NCI-H1436 (cell line): Measurements from ENCODE around the gene VBP1.
"Not testable (repeated sequence)": the region's sequence is repeated elsewhere in the genome, so short reads cannot be mapped to it uniquely, and the experiment has no call there.

Experiments
- DNase-seq: peaks from one replicate; lab custom pipeline; 2025; lab: John Stamatoyannopoulos, UW

Gene VBP1

DNA sequence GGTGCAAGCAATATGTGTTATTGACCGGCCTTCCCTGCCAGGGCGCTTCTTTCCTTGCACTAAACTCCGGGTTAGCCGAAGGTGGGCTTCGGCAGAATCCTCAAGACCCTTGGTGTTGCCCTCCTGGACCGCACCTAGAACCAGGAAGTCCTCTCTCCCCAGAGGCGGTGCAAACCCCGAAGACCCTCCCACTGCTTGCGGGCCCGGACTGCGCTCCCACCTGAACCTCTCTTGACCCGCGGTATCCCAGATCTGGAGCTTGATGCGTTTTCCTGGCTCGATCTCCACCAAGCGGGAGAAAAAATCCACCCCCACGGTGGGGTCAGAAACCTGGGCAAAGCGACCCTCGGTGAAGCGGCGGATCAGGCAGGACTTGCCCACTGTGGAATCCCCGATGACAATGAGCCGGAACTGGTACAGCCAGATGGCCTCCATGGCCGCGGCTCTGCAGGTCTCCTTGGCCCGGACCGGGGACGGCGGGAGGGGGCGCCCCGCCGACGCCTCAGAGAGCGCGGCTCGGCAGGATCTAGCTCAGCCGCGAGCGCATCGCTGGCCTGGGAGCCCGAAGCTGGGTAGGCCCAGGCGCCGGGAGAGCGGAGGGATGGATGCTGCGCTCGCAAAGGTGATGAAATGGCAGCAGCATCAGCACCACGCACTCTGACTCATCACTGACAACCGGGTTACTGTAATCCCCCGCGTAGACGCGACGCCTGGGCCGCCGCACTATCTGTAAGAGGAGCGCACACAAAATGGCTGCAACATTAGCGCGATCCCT is 47.8 kb downstream of the VBP1 start, which contains the start of gene RAB39B:
TSS of gene RAB39B (minus strand) at position 638 of the 775 bp plus-strand sequence. CDS start at position 435, 203 bp downstream.
- peak; percentile 76 for DNase-seq

DNA sequence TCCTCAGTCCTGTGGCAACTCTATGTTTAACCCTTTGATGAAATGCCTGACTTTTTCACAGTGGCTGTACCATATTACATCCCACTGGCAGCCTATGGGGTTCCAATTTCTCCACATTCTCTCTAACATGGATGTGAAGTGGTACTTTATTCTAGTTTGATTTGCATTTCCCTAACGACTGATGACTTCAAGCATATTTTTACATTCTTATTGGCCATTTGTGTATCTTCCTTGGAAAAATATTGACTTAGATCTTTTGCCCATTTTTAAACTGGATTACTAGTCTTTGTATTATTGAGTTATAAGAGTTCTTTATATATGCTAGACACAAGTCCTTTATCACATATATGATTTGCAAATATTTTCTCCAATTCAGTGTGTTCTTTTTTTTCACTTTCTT is 50.2 kb downstream of the VBP1 start:
- no peak for DNase-seq

DNA sequence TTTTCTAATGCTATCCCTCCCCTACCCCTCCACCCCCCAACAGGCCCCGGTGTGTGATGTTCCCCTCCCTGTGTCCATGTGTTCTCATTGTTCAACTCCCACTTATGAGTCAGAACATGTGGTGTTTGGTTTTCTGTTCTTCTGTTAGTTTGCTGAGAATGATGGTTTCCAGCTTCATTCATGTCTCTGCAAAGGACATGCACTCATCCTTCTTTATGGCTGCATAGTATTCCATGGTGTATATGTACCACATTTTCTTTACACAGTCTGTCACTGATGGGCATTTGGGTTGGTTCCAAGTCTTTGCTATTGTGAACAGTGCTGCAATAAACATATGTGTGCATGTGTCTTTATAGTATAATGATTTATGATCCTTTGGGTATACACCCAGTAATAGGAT is 51.7 kb downstream of the VBP1 start:
- not testable (repeated sequence) for DNase-seq

DNA sequence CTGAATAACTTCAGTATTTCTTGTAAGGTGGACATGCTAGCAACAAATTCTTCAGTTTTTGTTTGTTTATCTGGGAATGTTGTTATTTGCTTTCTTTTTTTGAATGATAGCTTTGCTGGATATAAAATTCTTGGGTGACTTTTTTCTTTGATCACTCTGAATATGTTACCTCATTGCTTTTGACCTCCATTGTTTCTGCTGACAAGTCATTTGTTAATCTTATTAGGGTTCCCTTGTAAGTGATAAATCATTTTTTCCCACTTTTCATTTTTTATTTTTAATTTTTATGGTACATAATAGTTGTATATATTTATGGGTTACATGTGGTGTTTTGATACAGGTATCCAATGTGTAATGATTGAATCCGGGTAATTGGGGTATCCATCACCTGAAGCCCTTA is 54.7 kb downstream of the VBP1 start:
- DNase-seq, result no peak

DNA sequence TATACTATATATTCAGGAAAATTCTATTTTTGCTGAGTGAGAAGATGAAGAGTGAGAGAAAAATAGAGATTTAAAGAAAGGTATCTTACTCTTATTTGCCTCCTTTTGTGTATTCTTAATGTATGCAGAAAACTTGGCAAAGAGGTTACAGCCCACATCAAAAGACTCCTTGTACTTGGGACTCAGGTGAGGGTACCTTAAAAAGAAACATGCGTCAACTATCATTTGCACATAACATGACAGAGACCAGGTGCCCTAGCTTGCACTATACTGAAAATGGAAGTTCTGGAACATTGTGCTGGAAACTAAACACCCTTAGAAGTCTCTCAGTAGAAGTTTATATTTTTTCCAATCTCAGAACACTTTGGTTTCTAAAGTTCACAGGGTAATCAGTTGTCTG is 63.6 kb downstream of the VBP1 start:
- DNase-seq, result no peak
